Measurements from ENCODE around the gene PAM16.

DNA sequence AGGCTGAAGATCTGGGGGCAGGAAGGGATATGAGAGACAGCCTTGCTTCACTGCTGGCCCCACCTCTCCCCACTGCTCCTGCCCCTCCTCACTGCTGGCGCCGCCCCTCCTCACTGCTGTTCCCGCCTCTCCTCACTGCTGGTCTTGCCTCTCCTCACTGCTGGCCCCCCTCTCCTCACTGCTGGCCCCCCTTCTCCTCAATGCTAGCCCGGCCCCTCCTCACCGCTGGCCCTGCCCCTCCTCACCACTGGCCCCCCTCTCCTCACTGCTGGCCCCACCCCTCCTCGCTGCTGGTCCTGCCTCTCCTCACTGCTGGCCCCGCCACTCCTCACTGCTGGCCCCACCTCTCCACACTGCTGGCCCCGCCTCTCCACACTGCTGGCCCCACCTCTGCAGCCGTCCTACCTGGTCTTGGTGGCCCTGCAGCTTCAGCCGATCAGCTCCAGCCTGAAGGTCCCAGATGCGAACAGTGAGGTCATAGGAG is 9.5 kb upstream of the PAM16 start:
- TF ChIP-seq EZH2 (IDR thresholded peaks at IDR 0.05; ENCODE audit: borderline replicate concordance, insufficient read depth, low read length, poor library complexity, severe bottlenecking), result no peak
- TF ChIP-seq, protein P1, sequence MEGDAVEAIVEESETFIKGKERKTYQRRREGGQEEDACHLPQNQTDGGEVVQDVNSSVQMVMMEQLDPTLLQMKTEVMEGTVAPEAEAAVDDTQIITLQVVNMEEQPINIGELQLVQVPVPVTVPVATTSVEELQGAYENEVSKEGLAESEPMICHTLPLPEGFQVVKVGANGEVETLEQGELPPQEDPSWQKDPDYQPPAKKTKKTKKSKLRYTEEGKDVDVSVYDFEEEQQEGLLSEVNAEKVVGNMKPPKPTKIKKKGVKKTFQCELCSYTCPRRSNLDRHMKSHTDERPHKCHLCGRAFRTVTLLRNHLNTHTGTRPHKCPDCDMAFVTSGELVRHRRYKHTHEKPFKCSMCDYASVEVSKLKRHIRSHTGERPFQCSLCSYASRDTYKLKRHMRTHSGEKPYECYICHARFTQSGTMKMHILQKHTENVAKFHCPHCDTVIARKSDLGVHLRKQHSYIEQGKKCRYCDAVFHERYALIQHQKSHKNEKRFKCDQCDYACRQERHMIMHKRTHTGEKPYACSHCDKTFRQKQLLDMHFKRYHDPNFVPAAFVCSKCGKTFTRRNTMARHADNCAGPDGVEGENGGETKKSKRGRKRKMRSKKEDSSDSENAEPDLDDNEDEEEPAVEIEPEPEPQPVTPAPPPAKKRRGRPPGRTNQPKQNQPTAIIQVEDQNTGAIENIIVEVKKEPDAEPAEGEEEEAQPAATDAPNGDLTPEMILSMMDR (IDR thresholded peaks at IDR 0.05; ENCODE audit: poor library complexity, severe bottlenecking), result no peak
- TF ChIP-seq EP300 (conservative IDR thresholded peaks at IDR 0.05; ENCODE audit: poor library complexity, severe bottlenecking), result no peak
- no peak for TF ChIP-seq TAF1 (IDR thresholded peaks at IDR 0.05; ENCODE audit: low read depth)
- no peak for TF ChIP-seq REST (IDR thresholded peaks at IDR 0.05; ENCODE audit: borderline replicate concordance)
- no peak for TF ChIP-seq POLR2AphosphoS5 (IDR thresholded peaks at IDR 0.05)
- no peak for TF ChIP-seq SMC3 (conservative IDR thresholded peaks at IDR 0.05; ENCODE audit: poor library complexity)
